ENCODE data around the gene DSTN.

The DSTN gene

GRCh38 chr20:17612287-17612991, 42.6 kb downstream of the DSTN start:
- peak; percentile 70 for DNase-seq (ENCODE audit: low read depth)

- no peak for DNase-seq (ENCODE audit: low read depth)
Measured at GRCh38 chr20:17612992-17613327, 43.1 kb downstream of the DSTN start.

- DNase-seq (ENCODE audit: low read depth), result no peak
Measured at GRCh38 chr20:17613328-17614175, 43.7 kb downstream of the DSTN start.

GRCh38 chr20:17614176-17614811, 44.4 kb downstream of the DSTN start:
- peak; percentile 70 for DNase-seq (ENCODE audit: low read depth)

DNA sequence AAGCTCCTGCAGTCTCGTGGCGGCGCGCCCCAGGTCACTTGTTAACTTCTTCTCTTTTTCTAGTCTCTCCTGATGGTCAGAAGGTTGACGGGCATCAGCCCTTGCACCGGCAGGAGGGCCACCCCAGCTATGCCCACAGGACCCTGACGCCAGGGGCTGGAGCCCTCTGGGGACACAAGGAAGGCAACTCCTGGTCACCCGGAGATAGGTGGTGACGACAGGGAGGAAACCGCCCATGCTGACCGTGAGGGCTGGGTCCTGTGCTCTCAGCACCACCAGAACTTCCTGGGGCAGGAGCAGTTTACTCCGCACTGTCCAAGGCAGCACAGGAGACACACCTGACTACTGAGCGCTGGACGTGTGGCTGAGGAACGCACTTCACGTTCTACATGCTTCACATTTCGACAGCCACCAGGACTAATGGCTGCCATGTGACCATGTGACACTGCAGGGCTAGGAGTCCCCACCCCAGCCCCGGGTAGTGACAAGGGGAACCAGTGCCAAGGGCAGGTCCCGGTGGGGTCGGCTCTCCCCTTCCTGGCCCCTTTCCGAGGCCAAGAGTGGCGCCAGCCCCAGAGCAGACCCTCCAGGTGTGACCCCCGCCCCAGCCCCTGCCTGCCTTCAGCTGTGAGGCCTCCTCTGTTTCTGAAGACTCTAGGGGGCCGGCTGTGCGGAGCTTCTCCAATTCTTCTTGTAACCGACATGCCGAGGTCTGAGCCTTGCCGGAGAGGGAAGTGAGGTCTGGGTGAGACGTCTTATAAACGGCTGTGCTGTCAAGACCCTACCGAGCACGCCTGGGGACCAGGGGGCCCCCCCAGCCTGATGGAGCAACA, 45.2 kb downstream of the DSTN start:
- no peak for DNase-seq (ENCODE audit: low read depth)

- no peak for DNase-seq (ENCODE audit: low read depth)
Measured at GRCh38 chr20:17615645-17616479, 46.0 kb downstream of the DSTN start.

DNA sequence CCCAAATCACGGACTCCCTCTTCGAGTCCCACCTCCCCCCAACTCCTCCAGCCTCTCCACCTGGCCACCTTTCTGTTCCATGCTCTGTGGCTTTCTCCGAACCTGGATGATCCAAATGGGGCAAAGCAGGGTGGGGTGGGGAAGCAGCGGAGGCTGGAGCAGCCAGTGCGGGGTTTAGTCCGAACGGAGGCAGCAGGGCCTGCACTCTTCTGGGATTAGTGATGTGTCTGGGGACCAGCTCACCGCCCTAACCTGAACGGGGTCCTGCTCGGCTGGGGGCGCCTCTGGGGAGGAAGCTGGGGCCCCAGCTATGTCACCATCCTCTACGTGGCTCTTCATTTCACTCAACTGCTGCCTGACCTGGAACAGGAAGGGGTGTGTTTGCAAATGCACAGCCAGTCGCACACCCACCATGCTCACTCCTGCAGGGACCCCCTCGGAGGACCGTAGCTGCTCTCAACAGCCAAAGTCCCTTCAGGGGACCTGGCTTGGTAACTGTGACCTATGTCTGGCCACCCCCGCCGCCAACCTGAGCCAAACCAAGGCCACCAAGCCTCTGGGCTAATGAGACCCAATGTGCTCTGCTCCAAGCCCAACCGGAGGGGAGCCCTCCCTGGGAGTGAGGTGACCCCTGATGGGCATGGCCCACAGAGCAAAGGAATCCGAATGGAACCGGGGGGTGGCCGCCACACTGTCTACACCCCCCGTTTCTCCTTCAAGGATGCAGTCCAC, 46.8 kb downstream of the DSTN start:
- no peak for DNase-seq (ENCODE audit: low read depth)

GRCh38 chr20:17617212-17617867, 47.5 kb downstream of the DSTN start:
- no peak for DNase-seq (ENCODE audit: low read depth)

- DNase-seq (ENCODE audit: low read depth), result no peak
Measured at GRCh38 chr20:17617868-17618672, 48.2 kb downstream of the DSTN start.

GRCh38 chr20:17618673-17619013, 48.8 kb downstream of the DSTN start:
- no peak for DNase-seq (ENCODE audit: low read depth)

- DNase-seq (ENCODE audit: low read depth), result no peak
Measured at GRCh38 chr20:17619351-17620093, 49.6 kb downstream of the DSTN start.

DNA sequence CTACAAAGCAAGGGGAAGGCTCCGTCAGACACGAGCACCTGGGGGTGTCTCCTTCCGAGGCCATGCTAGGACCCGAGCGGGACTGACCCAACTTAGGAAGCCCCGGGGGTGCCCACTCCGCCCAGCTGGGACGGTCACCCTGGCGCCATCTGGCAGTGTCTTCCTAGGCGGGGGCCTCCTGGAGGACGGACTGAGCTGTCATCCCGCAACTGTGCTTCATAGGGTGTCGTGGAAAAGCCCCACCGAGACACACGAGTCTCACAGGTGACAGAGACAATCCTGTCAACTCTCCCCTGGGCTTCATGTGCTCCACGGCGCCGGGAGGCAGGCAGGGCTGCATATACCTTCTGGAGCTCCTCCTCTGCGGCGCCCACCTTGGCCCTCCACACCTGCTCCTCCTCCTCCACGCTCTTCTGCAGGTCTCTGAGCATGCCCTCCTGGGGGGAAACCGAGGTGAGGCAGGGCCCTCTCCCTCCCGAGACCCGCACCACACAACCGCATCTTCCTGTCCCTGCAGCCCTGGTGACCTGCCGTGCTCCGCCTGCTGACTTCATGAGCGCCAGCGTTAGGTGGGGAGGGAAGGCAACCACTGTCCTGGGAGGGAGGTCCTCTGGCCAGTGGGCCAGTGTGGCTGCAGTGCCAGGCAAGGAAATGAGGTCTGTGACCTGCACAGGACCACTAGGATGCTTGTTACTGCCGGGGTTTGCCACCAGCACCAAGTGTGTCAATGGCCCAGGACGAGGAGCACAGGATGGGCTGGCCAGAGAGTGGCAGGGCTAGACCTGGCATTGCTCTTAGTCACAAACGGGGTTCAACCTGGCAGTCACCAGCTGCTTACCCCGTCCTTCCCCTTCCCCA, 50.7 kb downstream of the DSTN start:
- no peak for DNase-seq (ENCODE audit: low read depth)

GRCh38 chr20:17621229-17621968, 51.5 kb downstream of the DSTN start:
- DNase-seq (ENCODE audit: low read depth), result no peak

- DNase-seq (ENCODE audit: low read depth), result no peak
Measured at GRCh38 chr20:17622086-17622850, 52.4 kb downstream of the DSTN start.

DNA sequence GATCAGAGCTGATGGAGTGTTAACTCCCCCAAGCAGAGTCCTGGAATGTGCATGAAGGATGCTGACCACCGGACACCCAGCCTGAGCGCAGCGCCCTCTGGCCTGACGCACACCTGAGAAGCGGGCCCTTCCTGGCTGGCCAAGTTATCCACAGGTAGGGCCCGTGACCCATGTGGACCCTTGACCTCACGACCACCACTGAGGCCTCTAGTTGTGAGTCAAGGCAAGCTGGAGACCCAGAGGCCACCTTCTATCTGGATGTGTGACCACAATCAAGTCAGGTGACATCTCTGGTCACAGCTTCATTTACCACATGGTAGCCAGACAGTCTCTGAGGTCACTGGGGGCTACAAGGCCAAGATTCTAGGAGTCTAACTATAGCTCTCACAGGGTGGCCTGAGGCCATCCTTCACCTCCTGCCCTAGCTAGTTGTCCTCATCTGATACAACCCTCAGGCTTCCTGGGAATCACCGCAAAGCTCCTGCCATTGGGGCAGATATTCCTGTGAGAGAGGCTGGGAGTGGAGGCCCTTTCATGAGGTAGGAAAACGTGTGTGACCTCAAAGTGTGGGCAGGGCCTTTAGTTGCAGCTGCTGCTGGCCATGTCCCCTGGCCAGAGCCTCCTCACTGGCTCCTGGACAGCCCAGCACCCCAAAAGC, 53.1 kb downstream of the DSTN start:
- no peak for DNase-seq (ENCODE audit: low read depth)

DNA sequence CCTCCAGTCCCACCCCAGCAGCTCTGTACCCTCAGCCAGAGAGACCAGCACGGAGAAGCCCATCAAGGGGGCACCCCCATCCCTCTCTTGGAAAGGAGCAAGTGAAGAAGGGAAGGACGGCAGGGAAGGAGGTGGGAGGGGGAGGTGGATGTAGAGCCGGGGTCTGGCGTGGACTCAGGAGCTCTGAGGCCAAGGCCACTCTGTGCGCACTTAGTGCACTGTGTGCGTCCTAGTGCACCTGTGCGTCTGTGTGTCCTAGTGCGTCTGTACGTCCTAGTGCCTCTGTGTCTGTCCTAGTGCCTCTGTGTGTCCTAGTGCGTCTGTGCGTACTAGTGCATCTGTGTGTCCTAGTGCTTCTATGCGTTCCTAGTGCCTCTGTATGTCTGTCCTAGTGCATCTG, 54.2 kb downstream of the DSTN start:
- no peak for DNase-seq (ENCODE audit: low read depth)

All from fibroblast of gingiva (primary cell).